ENCODE measurements around the gene UBTD2.
"Not testable (repeated sequence)": the region's sequence is repeated elsewhere in the genome, so short reads cannot be mapped to it uniquely, and the experiment has no call there.

Gene UBTD2, protein sequence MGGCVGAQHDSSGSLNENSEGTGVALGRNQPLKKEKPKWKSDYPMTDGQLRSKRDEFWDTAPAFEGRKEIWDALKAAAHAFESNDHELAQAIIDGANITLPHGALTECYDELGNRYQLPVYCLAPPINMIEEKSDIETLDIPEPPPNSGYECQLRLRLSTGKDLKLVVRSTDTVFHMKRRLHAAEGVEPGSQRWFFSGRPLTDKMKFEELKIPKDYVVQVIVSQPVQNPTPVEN

DNA sequence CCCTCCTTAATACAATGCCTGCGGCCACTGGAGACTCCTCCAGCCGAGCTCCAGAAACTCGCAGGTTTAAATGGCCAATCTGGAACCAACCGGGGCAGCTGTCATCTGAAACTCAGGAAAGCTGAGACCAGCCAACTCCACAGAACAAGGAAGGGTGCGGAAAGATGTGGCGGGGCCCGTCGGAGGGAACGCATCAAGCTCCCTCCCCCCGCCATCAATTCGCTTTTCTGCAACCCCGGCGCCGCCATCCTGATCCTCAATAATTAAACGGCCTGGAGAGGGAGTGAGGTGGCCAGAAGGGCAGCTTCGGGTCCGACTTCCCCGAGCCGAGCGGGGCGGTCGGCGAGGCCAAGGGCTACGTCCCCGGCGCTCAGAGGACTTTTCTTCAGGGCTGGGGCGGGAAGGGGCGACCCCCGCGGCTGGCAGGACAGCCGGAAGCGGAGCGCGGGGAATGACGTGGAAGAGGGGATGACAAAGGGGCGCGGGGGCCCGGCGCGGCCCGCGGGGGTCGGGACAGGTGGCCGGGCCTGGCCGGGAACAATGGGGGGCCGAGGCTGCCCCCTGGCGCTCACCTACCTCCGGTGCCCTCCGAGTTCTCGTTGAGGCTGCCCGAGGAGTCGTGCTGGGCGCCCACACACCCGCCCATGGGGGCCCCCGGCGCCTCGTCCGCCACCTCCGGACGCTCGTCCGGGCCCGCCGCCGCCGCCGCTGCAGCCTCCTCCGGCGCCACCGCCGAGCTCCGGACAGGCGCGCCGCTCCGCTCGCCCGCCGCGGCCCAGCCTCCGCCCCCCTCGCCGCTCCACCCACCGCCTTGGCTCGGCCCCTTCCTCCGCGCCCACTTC is at the start of gene UBTD2:
Gene UBTD2, minus strand, starts transcription at position 745 of the 842 bp plus-strand sequence. Its CDS starts 99 bp downstream, at position 646.
- no peak for DNase-seq (ENCODE audit: low read depth)

DNA sequence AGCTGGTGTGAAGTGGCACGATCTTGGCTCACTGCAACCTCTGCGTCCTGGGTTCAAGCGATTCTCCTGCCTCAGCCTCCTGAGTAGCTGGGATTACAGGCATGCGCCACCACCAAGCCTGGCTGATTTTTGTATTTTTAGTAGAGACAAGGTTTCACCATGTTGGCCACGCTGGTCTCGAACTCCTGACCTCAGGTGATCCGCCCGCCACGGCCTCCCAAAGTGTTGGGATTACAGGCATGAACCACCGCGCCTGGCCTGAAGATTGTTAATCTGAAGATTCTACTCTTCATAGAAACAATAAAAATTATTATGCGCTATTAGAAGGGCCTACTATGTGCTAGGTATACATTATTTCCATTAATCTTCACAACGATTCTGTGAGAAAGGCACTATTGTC is 43.3 kb upstream of the UBTD2 start:
- not testable (repeated sequence) for DNase-seq (ENCODE audit: low read depth)

DNA sequence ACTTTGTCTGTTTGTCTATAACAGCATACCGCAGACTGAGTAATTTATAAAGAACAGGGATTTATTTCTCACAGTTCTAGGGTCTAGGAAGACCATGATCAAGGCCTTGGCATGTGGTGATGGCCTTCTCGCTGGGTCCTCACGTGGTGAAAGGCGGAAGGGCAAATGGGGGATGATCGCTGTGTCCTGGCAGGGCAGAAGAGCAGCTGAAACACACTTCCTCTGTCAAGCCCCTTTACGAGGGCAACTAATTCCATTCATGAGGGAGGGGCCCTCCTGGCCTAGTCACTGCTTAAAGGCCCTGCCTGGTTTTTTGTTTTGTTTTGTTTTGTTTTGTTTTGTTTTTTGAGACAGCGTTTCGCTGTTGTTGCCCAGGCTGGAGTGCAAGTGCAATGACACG is 41.9 kb upstream of the UBTD2 start:
- DNase-seq (ENCODE audit: low read depth), result no peak

DNA sequence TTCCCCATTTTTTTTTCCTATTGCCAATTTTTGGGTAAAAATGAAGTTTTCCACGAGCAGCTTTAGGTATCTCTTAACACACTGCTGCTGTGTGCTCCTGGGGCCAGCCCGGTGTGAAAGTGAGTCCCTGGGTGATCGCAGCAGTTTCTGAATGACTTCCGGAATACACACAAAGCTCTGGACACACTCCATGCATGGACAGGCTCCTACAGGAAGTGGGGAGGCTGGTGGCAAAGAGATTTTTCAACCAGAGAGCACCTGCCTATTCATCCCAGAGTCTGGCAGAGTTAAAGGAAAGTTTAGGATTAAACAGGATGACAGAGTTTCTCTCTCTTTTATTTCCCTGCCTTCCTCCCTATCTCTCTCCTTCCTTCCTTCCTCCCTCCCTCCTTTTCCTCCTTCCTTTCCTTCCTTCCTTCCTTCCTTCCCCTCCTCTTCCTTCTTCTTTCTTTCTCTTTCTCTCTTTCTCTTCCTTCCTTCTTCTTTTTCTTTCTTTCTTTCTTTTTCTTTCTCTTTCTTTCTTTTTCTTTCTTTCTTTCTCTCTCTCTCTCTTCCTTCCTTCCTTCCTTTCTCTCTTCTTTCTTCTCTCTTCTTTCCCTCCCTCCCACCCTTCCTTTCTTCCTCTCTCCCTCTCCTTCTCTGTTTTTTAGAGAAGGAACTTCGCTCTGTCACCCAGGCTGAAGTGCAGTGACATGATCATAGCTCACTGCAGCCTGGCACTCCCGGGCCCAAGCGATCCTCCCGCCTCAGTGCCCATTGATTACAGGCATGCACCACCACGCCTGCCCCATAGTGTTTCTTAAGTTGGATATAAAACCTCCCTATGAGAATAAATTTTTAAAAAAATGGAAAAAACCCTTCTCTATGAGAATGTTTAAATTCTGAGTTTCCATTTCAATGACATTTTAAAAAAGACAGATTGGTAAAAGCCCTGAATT is 38.7 kb upstream of the UBTD2 start:
- no peak for DNase-seq (ENCODE audit: low read depth)

DNA sequence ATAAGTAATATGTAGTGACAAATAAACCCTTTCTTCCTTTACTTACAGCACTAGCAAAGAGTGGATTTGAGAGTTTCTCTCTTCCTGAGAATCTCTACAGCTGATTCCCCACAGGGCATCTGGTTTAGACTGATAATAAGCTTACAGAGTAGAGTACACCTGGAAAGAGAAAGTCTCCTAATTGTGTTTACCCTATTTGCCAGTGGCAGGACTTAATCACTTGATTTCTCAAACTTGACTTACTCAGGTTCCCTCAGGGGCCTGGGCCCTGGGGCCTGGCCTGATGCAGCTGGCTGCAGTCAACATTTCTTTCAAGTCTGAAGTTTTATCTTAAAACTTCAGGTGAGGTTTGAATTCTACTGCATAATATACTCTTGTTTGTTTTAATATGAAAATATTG is 38.0 kb upstream of the UBTD2 start:
- DNase-seq (ENCODE audit: low read depth), result no peak

DNA sequence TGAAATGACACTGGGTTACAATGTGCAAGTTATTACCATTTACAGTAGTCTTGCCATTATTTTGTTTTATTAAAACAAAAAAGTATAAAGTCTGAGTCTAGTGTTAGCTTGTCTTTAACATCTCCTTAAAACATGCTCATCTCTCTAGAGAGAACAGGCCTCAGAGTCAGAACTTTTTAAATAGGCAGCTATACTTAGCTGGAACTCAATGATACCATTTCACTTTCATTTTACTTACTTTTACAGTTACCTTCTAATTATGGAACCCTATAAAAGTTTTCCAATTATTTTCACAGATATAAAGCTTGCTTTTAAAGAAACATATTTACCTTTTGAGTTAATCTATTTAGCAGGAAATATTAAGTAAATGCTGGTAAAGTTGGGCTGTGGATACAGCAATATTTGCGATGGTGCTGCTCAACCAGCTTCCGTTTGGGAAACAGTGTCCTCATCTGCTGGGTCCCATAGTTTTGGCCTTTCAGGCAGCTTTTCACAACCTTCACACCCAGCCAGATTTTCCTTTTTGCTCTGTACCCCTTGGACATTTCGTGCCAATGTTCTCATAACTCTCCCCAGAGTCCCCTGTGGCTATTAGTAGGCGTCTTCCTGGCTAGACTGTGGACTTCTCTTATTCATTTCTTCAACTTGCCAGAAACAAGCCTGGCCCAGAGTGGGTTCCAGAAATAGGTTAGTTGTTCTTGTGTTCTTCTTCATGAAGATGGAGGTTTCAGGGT is 36.3 kb upstream of the UBTD2 start:
- DNase-seq (ENCODE audit: low read depth), result no peak

DNA sequence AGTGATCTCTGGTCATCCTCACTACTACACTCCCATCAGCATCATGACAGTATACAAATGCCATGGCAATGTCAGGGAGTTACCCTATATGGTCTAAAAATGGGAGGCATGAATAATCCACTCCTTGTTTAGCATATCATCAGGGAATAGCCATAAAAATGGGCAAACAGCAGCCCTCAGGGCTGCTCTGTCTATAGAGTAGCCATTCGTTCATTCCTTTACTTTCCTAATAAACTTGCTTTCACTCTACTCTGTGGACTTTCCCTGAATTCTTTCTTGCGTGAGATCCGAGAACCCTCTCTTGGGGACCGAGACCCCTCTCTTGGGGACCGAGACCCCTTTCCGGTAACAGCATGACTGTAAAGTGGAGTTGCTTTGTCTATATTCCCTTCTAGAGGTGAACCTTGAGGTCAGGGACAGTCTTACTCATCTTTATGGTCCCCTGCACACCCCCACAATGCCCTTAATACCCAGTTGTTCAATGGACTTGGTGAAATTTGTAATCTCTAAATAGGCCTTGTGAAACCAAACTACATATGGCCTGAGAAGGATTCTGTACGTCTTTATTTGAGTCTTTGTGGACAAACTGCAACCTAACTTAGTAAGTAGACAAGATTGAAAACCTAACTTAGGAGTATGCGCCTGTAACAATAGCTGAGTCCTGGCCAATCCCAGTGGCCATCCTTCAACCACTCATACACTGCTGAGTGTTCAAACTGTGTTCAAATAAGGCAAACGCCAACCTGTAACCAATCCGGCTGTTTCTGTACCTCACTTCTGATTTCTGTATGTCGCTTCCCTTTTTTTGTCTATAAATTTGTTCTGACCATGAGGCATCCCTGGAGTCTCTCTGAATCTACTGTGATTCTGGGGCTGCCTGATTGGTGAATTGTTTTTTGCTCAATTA is 32.3 kb upstream of the UBTD2 start:
- DNase-seq (ENCODE audit: low read depth), result no peak

DNA sequence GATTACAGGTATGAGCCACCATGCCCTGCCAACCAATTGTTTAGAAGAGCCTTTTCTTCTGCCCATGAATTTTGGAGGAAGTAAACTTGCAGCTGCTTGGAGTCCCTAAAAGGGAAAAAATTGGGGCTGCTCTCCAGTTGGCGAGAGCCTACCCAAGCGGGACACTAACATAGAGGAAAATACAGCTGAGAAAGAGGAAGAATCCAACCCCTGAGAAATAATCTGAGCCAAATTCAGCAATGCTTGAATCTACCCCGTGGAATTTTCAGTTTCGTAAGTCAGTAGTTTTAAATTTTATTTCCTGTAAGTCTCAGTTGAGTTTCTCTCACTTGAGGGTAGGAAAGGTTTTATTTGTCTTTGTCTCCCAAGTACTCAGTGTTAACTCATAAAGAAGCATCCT is 30.4 kb upstream of the UBTD2 start:
- DNase-seq (ENCODE audit: low read depth), result no peak

DNA sequence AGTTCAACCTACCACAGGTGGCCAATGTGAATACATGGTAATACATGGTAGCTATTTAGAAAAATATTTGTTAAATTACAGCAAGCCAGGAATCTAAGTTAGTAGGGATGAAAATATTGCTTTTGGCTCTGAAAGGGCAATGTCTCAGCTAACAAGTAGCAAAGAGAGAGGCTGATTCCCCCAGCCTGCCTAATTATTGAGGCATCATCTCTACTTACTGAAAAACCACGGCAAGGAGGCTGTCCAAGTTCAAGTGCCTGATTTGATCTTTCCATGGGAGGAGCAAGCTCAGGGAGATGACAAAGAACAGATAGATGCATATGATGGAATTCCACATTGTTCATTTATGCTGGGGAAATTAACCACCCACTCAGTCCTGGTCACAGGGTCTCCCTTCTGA is 28.7 kb upstream of the UBTD2 start:
- no peak for DNase-seq (ENCODE audit: low read depth)

DNA sequence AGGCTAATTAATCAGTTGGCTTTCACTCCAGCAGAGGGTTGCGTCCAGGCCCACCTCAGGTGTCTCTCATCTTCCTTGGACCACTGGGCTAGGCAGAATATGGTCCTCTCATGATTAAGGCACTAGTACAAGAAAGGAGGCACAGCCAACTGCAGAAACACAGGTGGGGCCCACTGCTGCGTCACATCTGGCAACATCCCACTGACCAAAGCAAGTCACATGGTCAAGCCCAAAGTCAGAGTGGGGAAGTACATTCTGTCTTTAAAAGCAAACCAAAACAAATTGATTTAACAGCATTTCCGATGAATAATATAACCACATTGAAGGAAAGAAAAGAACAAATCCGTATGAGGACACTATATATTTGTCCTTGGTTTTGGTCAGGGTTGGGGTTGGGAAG is 28.0 kb upstream of the UBTD2 start:
- DNase-seq (ENCODE audit: low read depth), result no peak

DNA sequence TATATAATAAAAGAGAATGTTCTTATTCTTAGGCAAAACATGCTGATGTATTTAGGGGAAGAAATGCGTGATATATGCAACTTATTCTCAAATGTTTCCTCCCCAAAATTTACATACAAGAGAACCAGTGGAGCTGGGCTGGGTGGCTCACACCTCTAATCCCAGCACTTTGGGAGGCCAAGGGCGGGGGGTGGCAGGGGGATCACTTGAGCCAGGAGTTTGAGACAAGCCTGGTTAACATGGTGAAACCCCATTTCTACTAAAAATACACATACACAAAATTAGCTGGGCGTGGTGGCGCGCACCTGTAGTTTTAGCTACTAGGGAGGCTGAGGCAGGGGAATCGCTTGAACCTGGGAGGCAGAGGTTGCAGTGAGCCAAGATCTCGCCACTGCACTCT is 27.5 kb upstream of the UBTD2 start:
- DNase-seq (ENCODE audit: low read depth), result no peak

DNA sequence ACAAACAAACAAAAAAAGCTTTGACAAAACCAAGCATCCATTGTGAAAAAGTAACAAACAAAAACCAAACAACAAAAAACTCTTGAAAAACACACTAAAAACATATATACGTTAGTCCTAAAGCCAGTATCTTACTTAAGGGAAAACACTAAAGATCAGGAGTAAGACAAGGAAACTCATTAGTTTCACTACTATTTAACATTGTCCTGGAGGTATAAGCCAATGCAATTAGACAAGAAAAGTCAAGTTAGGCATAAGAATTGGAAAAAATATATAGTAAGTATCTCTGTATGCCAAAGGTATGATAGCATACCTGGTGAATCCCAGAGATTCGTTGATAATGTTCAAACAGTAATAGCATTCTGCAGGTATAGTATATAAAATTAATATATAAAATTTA is 21.8 kb upstream of the UBTD2 start:
- no peak for DNase-seq (ENCODE audit: low read depth)

DNA sequence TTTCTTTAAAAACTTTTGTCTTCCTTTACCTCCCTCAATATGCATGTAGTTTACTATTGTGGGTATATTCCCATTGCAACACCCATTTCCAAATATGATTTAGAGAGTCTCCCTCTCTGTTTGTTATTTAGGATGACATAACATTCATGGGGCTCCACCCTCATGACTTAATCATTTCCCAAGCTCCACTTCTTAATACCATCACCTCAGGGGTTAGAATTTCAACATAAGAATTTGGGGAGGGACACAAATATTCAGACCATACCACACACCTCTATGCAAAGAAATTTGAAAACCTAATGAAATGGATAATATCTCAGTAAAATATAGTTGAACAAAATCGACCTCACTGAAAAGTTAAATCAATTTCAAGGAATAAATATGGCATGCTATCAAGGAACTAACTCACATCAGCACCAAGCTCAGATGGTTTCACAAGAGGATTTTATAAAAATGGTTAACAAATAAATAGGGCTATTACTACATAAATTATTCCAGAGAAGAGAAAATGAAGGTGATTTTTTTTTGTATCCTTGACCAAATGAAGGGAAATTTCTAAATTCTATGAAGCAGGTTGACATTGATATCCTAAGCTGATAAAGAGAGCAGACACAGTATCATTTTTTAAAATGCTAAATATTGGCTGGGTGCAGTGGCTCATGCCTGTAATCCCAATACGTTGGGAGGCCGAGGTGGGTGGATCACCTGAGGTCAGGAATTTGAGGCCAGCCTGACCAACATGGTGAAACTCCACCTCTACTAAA is 20.2 kb upstream of the UBTD2 start:
- no peak for DNase-seq (ENCODE audit: low read depth)

DNA sequence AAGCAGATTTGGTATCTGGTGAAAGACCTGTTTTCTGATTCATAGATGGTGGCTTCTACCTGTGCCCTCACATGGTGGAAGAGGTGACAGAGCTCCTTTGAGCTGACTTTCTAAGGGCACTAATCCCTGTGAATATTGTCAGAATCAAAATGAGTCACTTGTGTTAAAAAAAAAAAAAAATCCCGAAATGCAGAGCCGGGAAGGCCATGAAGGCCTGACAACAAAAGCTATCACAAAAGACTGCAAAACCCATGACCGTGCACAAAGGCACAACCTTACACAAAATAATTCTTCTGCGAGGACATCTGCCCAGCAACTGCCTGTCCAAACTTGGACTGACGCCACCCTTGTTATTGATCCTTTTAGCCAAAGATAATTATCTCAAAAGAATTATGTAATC is 19.6 kb upstream of the UBTD2 start:
- DNase-seq (ENCODE audit: low read depth), result no peak

DNA sequence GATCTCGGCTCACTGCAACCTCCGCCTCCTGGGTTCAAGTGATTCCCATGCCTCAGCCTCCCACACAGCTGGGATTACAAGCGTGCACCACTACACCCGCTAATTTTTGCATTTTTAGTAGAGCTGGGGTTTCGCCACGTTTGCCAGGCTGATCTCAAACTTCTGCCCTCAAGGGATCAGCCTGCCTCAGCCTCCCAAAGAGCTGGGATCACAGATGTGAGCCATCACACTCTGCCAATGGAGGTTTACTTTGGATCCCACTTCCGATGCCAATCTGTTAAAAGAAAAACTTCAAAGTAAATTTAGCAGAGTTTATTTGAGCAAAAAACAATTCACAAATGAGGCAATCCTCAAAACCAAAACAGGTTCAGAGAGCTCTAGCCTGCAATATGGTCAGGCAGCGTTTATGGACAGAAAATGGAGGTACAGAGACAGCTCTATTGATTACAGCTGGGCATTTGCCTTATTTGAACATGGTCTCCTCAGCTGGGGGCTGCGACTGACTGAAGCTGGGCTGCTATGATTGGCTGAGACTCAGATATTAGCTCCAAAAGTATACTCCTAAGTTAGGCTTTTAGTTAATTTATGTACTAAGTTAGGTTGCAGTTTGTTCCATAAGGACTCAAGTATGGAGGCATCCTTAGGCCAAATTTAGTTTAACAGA is 18.6 kb upstream of the UBTD2 start:
- no peak for DNase-seq (ENCODE audit: low read depth)

DNA sequence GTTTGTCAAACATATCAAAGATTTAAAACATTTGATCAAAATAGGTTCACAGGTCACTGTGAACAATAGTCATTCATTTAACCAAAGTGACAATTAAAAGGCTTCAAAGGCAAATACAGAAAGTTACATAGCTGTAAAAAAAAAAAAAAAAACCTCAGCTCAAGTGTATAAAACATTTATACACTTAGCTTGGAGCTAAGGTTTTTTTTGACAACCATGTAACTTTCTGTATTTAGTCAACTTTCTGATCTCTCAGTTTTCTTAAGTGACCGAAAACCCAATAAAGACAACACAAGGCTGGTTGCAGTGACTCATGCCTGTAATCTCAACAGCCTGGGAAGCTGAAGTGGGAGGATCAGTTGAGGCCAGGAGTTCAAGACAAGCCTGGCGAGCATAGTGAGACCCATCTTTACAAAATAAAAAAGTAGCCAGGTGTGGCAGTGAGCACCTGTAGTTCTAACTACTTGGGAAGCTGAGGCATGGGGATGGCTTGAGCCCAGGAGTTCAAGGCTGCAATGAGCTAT is 16.4 kb upstream of the UBTD2 start:
- DNase-seq (ENCODE audit: low read depth), result no peak

DNA sequence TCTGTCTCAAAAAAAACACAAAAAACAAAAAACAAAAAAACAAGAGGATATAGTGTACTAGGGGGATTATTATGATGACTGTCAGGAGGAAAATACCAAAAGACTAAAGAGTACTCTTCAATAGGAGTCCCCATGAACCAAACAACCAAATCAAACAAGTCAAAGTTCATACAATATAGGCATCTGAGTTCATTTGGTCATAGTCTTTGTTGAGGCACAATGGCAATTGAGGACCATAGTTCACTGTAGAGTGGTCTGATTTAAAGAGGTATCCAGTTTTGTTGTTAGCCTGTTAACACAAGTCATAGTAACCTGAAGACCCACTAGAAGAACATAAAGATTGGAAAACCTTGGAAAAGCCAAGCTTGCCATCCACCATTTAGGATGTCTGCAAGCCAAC is 11.3 kb upstream of the UBTD2 start:
- no peak for DNase-seq (ENCODE audit: low read depth)

DNA sequence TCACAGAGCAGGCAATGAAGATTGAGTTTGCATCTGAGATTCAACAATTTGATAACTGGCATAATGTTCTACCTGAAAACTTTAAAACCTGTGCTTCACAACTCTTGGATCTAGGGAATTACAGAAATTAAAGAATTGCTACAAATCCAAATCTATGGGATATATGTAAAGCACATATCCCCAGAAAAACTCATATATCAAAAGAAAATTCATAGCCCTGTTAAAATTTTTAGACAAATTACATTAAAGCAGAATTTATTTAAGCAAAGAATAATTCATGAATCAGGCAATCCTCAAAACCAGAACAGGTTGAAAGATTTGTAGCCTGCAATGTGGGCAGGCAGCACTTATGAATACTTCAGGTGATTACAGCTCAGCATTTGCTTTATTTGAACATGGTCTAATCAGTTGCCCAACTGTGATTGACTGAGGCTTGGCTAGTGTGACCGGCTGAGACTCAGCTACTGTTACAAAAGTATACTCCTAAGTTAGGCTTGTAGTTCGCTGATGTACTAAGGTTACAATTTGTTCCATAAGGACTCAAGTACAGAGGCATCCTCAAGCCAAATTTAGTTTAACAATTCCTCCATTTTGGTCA is 10.3 kb upstream of the UBTD2 start:
- DNase-seq (ENCODE audit: low read depth), result no peak
